GM18526 (cell line): ENCODE data around the gene MAPK11.

Experiments
- POLR2A ChIP-seq: IDR thresholded peaks from 3 replicates; pipeline ENCODE4 v1.6.1; 2011; ENCODE audit not compliant: insufficient read length; ENCODE audit errors: extremely low read depth

MAPK11 gene

DNA sequence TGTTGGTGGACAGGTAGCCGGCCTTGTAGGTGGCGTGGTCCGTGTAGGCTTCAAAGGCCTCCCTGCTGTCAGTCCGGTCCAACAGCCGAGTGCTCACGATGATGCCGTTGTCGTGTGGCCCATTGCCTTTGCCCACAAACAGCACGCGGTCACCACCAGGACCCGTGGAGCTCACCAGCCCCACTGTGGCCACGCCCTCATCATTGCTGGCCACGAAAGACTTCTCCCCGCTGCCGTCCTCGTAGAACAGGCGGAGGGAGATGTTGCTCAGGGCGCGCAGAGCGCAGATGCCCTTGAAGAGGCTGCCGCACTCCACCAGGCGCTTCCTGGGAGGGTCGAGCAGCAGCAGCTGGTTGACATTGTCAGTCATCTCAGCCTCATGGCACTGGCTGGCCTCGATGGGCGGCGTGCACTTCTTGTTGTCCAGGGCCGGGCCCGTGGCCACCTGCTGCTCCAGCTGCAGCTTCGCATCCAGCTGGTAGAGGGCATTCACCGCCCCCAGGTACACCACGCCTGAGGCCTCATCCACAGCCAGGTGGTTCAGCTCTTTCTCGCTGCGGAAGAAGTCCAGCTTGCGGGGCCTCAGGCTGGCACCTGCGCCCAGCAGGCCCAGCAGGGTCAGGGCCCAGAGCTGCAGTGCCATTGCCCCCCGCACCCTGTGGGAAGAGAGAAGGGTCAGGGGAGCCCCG lies 19.9 kb upstream of the MAPK11 start:
- no peak for TF ChIP-seq POLR2A

DNA sequence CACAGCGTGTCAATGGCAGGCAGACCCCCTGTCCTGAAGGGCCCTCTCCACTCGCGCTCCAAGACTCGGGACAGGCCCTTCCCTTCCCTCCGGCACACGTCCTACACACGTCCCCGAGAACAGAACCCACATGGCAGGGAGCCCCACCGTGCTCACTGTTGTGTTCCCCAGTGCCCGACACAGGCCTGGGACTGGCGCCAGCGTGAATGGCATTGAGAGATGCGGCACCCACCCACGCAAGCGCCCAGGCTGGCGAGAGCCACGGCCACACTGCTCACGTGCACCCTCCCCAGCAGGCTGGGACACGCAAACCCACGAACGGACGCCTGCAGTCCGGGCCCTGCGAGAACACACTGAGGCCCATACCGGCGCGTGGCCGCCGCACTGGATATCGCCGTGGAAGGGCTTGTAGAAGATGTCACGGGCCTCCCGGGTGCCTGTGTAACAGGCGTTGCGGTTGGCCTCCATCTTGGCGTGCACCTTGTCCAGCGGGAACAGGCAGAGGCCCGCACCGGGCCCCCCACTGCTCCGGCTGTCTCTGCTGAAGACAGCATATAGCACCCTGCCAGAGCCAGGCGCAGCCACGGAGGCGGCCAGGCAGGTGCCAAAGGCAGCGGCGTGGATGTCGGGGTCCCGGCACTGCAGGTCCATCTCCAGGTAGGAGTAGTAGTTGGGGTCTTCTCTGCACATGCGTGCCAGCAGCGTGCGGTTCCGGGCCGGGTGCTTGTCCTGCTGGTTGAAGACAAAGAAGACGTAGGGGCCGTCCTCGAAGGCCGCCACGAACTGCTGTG lies 19.2 kb upstream of the MAPK11 start:
- no peak for TF ChIP-seq POLR2A

DNA sequence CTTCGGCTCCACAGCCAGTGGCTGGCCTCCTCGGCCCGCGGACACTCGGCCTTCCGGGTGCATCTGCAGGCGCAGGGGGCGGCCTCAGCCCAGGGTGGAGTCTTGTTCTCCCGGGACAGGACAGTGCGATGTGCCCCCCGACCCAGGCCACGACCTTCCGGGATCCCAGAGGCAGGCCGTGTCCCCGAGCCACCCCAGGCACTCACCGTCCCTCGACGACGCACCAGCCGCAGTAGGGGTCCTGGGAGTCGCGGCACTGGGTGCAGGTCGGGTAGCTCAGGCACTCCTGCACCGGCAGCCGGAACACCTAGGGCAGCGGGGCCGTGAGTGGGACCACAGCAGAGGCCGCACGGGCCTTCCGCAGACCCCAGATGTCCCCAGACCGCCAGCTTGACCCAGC lies 17.6 kb upstream of the MAPK11 start:
- no peak for TF ChIP-seq POLR2A

DNA sequence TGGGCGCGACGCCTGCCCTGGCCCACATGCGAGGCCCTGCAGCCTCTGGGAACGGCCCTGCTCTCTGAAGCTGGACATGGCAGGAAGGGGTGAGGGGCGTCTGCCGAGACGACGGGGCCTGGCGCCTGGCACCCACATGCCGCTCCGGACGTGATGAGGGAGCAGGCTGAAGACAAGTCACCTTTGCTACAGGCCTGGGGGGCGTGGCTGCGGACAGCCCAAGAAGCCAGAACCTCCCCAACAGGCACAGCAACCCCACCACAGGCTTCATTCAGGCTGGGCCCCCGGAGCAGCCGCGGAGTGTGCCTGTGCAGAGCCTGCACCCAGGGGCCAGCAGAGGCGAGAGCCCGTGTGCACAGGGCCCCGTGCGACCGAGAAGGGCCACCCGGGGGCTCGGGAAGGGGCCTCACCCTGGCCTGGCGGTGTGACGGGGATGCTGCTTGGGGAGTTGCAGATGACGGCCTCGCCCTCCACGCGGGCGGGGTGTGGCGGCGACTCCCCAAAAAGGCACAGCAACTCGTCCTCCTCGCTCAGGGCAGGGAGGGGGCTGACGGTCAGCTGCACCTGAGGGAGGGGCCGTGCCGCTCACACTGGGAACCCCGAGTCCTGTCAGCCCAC lies 16.6 kb upstream of the MAPK11 start:
- TF ChIP-seq POLR2A = no peak

DNA sequence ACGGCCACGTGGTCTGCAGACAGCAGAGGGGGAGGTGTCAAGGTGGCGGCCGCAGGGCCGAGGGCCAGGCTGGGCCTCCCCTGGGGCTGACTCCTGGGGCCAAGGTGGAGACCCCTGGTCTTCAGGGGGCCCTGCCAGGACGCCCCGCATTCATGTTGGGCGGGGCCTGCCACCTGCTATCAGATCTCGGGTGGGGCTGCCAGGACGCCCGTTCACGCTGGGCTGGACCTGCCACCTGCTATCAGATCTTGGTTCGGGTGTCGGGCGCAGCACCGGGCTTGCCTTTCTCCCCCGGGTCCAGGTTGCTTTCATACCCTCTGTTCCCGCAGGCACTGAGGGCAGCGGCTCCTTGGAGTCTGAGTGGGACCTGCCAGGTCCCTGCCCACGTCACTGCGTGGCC lies 16.1 kb upstream of the MAPK11 start:
- TF ChIP-seq POLR2A = no peak

DNA sequence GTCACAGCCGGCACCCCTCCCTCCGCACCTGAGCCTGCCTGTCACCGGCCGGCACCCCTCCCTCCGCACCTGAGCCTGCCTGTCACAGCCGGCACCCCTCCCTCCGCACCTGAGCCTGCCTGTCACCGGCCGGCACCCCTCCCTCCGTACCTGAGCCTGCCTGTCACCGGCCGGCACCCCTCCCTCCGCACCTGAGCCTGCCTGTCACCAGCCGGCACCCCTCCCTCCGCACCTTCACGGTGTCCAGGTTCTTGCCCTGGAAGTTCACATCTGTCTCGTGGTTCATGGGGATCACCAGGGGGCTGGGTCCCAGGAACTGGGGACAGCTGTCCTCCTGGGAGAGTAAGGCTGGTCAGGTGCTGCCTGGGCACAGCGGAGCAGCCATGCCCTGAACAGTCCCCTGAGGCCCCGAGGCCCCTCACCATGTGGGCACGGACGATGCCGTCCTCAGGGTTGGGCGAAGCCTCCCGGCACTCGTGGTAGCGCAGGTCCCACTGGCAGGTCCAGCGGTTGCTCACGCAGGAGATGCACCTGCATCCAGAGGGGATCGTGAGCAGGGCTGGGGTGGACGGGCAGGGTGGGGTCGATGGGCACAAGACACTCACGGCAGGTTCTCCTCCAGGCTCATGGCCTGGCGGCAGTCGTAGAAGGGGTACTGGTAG lies 15.5 kb upstream of the MAPK11 start:
- no peak for TF ChIP-seq POLR2A

DNA sequence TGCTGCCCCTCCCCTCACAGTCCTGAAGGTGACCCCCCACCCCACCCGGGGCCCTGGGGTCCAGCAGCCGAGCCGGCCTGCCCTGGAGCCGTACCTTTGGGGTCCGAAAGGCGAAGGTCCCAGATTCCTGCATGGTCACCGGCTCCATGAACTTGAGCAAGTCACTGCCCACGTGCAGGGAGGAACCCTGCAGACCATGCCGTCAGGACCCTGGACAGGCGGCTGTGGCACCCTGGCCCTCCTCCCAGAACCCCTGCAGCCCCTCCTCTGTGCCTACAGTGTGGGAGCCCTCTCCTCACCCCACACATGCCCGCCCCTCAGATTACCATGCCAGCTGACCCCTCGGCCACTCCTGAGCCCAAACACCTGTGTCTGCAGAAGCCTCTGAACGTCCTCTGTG lies 14.3 kb upstream of the MAPK11 start:
- TF ChIP-seq POLR2A = no peak

DNA sequence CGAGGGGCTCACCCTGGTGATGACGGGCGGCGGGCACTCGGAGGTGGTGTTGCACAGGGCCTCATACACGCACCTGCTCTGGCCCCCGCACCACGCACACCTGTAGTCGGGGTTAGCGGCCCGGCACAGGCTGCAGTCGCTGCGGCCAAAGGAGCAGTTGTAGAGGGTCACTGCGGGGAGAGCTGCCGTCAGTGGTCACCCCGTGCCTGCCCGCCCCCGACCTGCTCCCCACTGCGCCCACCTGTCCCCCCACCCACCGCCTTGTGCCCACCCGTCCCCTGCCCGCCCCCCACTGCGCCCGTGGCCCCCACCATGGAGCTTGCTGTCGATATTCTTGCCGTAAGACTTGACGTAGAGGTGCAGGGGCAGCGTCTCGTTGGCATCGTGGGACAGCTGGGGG lies 13.6 kb upstream of the MAPK11 start:
- no peak for TF ChIP-seq POLR2A

DNA sequence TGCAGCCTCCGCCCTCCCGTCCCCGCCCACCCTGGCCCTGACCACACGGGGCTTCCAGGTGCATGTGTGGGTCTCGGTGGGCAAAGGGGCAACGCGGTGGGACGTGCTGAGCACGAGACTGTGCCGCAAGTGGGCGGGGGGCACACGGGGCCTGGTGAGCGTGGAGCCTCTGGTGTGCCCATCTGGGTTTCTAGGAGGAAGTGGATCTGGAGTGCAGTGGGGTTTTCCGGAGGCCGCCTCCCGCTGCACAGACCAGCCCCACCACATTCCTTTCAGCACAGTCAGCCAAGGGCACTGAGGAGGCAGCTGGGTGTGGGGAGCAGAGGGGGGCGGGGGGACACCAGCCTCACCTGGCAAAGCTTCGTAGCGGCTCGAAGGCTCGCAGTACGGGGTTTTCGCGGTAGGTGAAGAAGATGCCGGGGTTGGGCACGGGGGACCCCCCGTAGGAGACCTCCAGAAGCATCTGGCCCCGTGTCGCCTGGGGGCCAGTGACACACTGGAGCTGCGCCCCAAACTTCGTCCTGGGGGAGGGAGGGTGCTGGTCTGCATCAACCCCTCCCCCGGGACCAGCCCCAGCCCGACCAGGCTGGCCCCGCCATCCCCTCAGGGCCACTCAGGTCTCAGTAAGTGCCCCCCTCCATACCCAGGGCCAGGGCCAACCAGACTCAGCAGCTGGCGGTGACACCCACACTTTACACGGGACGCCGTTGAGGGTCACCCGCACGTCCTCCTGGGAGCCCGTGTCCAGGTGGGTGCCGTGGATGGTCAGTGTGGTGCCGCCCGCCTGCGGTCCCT lies 12.4 kb upstream of the MAPK11 start:
- no peak for TF ChIP-seq POLR2A

DNA sequence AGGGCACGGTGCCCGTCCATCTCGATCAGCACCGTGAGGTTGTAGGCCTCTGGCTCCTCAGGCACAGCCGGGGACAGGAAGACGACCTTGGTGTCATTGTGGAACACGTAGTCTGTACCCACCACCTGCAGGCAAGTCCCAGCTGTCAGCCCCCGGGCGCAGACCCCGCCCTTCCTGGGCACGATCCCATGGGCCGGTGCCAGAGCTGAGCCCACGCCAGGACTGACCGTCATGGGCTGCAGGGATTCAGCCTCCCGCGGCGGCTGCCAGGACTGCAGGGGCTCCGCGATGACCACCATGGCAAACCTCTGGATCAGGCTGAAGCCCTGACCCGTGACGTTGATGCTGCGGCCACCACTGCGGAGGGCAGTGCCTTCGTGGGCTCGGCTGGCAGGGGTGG lies 11.8 kb upstream of the MAPK11 start:
- TF ChIP-seq POLR2A = no peak

DNA sequence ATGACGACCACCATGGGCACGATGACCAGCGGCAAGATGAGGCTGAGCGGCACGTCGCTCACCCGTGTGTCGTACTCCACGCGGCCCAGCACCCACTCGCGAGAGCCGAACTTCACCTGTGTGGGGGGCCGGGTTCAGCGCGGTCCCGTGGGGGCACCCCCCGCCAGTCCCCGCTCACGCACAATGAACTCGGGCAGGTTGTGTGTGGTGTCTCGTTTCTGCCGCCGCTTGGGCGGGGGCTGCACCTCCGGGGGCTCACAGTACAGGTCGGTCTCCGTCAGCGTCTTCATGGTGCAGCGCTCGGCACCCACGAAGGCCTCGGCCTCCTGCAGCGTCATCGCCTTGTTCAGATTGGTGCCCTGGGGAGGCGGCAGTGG lies 11.2 kb upstream of the MAPK11 start:
- no peak for TF ChIP-seq POLR2A

DNA sequence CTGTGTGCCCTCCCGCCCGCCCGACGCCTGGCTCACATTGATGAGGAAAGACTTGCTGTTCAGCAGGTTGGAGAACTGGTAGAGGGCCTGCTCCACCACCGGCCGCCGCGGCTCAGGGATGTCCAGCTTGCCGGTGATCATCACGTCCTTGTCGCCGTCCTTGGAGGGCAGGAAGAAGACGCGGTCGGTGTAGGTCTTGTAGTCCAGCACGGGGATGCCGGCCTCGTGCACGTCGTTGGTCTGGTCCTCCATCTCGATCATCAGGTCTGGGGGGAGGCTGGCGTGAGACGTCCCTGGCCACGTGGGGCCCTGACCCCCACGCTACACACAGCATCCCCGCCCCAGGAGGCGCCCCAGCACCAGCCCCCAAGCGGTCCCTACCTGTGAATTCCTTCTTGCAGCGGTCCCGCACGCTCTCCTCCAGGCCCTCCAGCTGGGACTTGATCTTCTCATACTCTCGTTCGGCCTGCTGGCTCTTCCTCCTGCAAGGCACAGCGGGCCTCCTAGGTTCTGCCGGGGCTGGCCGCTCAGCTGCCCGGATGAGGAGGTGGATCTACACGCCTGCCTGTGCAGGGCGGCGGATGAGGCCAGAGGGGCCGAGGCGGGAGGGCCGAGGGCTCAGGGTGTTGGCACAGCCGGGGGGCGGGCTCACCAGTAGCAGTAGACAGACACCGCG lies 10.7 kb upstream of the MAPK11 start:
- no peak for TF ChIP-seq POLR2A

DNA sequence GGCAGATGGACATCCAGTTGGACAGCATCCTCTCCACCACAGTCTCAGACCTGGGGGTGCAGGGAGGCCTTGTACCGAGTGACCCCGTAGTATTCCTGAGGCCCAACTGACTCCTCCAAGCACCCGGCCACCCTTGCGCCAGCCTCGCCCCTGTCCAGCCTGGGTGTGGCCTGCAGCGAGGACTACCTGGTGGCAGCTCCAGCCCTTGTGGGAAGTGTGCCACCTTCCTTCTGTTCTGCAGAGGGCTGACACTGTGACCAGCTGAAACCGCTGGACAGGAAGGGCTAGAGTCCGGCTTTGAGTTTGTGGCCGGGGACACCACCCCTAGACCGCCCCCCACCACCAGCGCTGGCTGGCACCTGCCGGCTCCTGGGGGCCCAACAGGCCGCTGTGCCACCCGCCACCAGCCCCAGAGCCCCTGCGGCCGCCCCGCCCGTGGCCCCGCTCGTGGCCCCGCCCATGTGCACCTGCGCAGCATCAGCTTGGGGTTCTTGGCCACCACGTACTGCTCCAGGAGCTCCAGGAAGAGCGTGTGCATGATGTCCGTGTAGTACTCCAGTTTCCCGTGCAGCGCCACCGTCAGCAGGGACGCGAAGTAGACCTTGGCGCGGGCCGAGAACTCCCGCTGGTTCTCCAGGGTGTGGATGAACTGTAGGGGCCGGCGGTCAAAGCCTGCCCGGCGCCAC lies 10.0 kb upstream of the MAPK11 start:
- TF ChIP-seq POLR2A = no peak

DNA sequence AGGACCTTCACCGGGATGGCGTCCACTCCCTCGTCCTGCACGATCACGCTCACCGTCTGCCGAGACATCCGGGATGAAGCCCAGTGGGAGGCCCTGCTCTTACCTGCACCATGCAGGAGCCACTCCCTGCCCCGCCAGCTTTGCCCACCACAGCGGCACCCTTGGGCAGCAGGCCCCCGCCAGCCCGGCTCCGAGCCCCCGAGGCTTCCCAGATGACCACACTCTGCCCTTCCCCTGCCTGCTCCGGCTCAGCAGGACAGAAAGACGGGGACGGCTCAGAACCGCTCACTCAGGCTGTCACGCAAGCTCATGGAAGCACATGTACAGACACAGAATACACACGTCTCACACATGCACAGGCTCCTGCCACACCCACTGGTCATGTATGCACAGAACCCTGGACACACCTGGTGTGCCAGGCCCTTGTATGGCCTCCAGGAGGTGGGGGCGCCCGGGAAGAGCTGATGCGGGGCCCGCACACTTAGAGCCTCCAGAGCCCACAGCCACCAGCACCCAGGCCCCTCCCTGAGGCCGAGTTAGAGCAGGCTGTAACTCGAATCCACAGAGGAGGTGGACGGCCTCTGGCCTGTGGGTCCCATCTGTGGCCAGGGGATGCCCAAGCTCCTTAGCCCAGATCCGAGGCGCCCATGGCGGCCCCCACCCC lies 8.9 kb upstream of the MAPK11 start:
- no peak for TF ChIP-seq POLR2A

DNA sequence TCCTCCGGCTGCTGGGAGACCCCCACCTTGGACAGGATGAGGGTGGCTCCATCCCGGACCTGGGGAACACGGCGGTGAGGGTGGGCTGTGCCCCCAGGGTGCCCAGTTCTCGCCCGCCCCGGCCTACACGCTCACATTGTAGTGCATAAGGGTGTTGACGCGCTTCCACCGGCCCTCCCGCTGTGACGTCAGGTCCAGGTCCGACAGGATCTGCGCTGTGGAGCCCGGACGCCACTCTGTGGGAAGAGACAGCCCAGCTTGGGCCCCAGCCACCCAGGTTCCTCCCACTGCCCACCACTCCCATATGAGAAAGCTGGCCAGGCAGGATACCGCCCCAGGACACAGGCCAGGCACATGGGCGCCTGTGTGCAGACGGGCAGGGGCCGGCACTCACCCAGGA lies 8.3 kb upstream of the MAPK11 start:
- no peak for TF ChIP-seq POLR2A
